Measurements from ENCODE around the gene AUTS2.

Gene AUTS2

GRCh38 chr7:69826283-69826682 lies 228.0 kb downstream of the AUTS2 start:
- no peak for DNase-seq

GRCh38 chr7:69827140-69827539 lies 228.9 kb downstream of the AUTS2 start:
- no peak for DNase-seq

- peak; percentile 15 for DNase-seq
Measured at GRCh38 chr7:69827558-69827957, 229.3 kb downstream of the AUTS2 start.

GRCh38 chr7:69832356-69832755 lies 234.1 kb downstream of the AUTS2 start:
- DNase-seq, result no peak

GRCh38 chr7:69833964-69834363 lies 235.7 kb downstream of the AUTS2 start:
- no peak for DNase-seq

GRCh38 chr7:69836702-69837101 lies 238.4 kb downstream of the AUTS2 start:
- peak; percentile 6 for DNase-seq

- no peak for DNase-seq
Measured at GRCh38 chr7:69837387-69838068, 239.3 kb downstream of the AUTS2 start.

- DNase-seq, result no peak
Measured at GRCh38 chr7:69839782-69840181, 241.5 kb downstream of the AUTS2 start.

GRCh38 chr7:69840248-69840647 lies 242.0 kb downstream of the AUTS2 start:
- no peak for DNase-seq

GRCh38 chr7:69843653-69844052 lies 245.4 kb downstream of the AUTS2 start:
- DNase-seq, result no peak

GRCh38 chr7:69844264-69844868 lies 246.1 kb downstream of the AUTS2 start:
- DNase-seq, result no peak

- no peak for DNase-seq
Measured at GRCh38 chr7:69845721-69846495, 247.6 kb downstream of the AUTS2 start.

GRCh38 chr7:69847921-69848612 lies 249.8 kb downstream of the AUTS2 start:
- DNase-seq, result no peak

GRCh38 chr7:69849268-69849667 lies 251.0 kb downstream of the AUTS2 start:
- no peak for DNase-seq

GRCh38 chr7:69857014-69857413 lies 258.7 kb downstream of the AUTS2 start:
- DNase-seq, result no peak

- DNase-seq, result no peak
Measured at GRCh38 chr7:69858471-69858870, 260.2 kb downstream of the AUTS2 start.

- no peak for DNase-seq
Measured at GRCh38 chr7:69859342-69859741, 261.1 kb downstream of the AUTS2 start.

GRCh38 chr7:69860486-69860885 lies 262.2 kb downstream of the AUTS2 start:
- DNase-seq, result no peak

GRCh38 chr7:69860941-69861622 lies 262.8 kb downstream of the AUTS2 start:
- no peak for DNase-seq

GRCh38 chr7:69862413-69863064 lies 264.3 kb downstream of the AUTS2 start:
- no peak for DNase-seq

- DNase-seq, result no peak
Measured at GRCh38 chr7:69864274-69864673, 266.0 kb downstream of the AUTS2 start.

- DNase-seq, result no peak
Measured at GRCh38 chr7:69864822-69865221, 266.5 kb downstream of the AUTS2 start.
